ENCODE measurements around the gene SOX12. TPM values are rescaled to one million over a fixed set of nuclear protein-coding genes. Genes with fewer than 3 reads are reported as not detected.

Gene SOX12
- polyA plus RNA-seq, 1 experiment: 3.8 TPM

- TF ChIP-seq, protein P1, sequence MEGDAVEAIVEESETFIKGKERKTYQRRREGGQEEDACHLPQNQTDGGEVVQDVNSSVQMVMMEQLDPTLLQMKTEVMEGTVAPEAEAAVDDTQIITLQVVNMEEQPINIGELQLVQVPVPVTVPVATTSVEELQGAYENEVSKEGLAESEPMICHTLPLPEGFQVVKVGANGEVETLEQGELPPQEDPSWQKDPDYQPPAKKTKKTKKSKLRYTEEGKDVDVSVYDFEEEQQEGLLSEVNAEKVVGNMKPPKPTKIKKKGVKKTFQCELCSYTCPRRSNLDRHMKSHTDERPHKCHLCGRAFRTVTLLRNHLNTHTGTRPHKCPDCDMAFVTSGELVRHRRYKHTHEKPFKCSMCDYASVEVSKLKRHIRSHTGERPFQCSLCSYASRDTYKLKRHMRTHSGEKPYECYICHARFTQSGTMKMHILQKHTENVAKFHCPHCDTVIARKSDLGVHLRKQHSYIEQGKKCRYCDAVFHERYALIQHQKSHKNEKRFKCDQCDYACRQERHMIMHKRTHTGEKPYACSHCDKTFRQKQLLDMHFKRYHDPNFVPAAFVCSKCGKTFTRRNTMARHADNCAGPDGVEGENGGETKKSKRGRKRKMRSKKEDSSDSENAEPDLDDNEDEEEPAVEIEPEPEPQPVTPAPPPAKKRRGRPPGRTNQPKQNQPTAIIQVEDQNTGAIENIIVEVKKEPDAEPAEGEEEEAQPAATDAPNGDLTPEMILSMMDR (IDR thresholded peaks at IDR 0.05; ENCODE audit: low read depth, low read length): no peak
- ChIA-PET POLR2A (interaction anchor here (1.5 kb wide), 2 partner anchors 30 to 34 kb away, joined by 4 to 6 read pairs; partner anchors contain the start of gene SOX12), CTCF (interaction anchor here (1.0 kb wide), 1 partner anchor 29 kb away, joined by 3 read pairs; no protein-coding TSS in a partner anchor)
- Histone ChIP-seq H3K27me3 (ENCODE audit: control insufficient read depth, insufficient read depth, low read length) (no peaks in the 10 kb centered on the region), H3K9me3 (ENCODE audit: control insufficient read depth, insufficient read depth, low read length) (peaks cover 5% of the 10 kb centered on the region; the same call in 1 of the 2 replicates), H3K4me3 (ENCODE audit: low read depth, low read length) (no peak overlapping the region), H3K27ac (ENCODE audit: low read depth, low read length) (no peak overlapping the region)
- no peak for DNase-seq (ENCODE audit: low read depth, low spot score)
These were observed 29.5 kb upstream of the SOX12 start for GRCh38 chr20:295804-296203.

- H3K27ac ChIP-seq (ENCODE audit: low read depth, low read length): peak within 1 kb of the TSS; percentile 81
- peaks cover 5% of the 10 kb centered on the region; the same call in 1 of the 2 replicates for H3K9me3 ChIP-seq (ENCODE audit: control insufficient read depth, insufficient read depth, low read length)
- peak within 1 kb of the TSS; percentile 99 for H3K4me3 ChIP-seq (ENCODE audit: low read depth, low read length)
- no peaks in the 10 kb centered on the region for H3K27me3 ChIP-seq (ENCODE audit: control insufficient read depth, insufficient read depth, low read length)
- TF ChIP-seq, protein P1 (IDR thresholded peaks at IDR 0.05; ENCODE audit: low read depth, low read length): peak; percentile 5; the same call in 1 of the 2 replicates
- DNase-seq (ENCODE audit: low read depth, low spot score): peak; percentile 93
- CTCF ChIA-PET: interaction anchor here (1.0 kb wide), 1 partner anchor 33 kb away, joined by 4 read pairs; no protein-coding TSS in a partner anchor
- POLR2A ChIA-PET: interaction anchor here (0.7 to 1.5 kb wide), 10 partner anchors 11 to 127 kb away, joined by 3 to 8 read pairs (median 4); partner anchors contain the start of genes SOX12 and TRIB3
These were observed 28.0 kb upstream of the SOX12 start, which contains the start of gene ZCCHC3 for GRCh38 chr20:297098-297924. Gene ZCCHC3, plus strand, starts transcription at chr20:297570. Its CDS starts 17 bp downstream, at chr20:297587.

- TF ChIP-seq, protein P1 (IDR thresholded peaks at IDR 0.05; ENCODE audit: low read depth, low read length): no peak
- CTCF ChIA-PET: no interaction called here
- DNase-seq (ENCODE audit: low read depth, low spot score): no peak
- H3K4me3 ChIP-seq (ENCODE audit: low read depth, low read length): peak overlapping the region; percentile 99
- POLR2A ChIA-PET: interaction anchor here (0.5 to 2.0 kb wide), 7 partner anchors 14 to 49 kb away, joined by 3 to 9 read pairs (median 3); partner anchors contain the start of genes NRSN2 and SOX12
- H3K9me3 ChIP-seq (ENCODE audit: control insufficient read depth, insufficient read depth, low read length): peaks cover 5% of the 10 kb centered on the region; the same call in 1 of the 2 replicates
- peak overlapping the region; percentile 81 for H3K27ac ChIP-seq (ENCODE audit: low read depth, low read length)
- H3K27me3 ChIP-seq (ENCODE audit: control insufficient read depth, insufficient read depth, low read length): no peaks in the 10 kb centered on the region
These were observed 27.2 kb upstream of the SOX12 start for GRCh38 chr20:297925-298775.

- CTCF ChIA-PET: interaction anchor here (1.3 kb wide), 1 partner anchor 33 kb away, joined by 4 read pairs; no protein-coding TSS in a partner anchor
- H3K9me3 ChIP-seq (ENCODE audit: control insufficient read depth, insufficient read depth, low read length): peaks cover 5% of the 10 kb centered on the region; the same call in 1 of the 2 replicates
- H3K27ac ChIP-seq (ENCODE audit: low read depth, low read length): no peak overlapping the region
- peak overlapping the region; percentile 99 for H3K4me3 ChIP-seq (ENCODE audit: low read depth, low read length)
- no peaks in the 10 kb centered on the region for H3K27me3 ChIP-seq (ENCODE audit: control insufficient read depth, insufficient read depth, low read length)
- DNase-seq (ENCODE audit: low read depth, low spot score): no peak
- POLR2A ChIA-PET: interaction anchor here (1.1 to 2.0 kb wide), 4 partner anchors 18 to 49 kb away, joined by 3 to 9 read pairs (median 4); partner anchors contain the start of genes NRSN2 and SOX12
- TF ChIP-seq, protein P1 (IDR thresholded peaks at IDR 0.05; ENCODE audit: low read depth, low read length): no peak
These were observed 26.5 kb upstream of the SOX12 start for GRCh38 chr20:298776-299391.
